A549 (cell line): ENCODE measurements around the gene IGSF3. TPM values are rescaled to one million over a fixed set of nuclear protein-coding genes. Genes with fewer than 3 reads are reported as not detected.

Experiments used
- ATAC-seq, 2 experiments: fragments of 200-7000 bp in 1 of 2; fragments of >200 bp in 1 of 2; cut with Nextera tagmentation in 1 of 2; cut with Tn5 transposase in 1 of 2; 3 replicates each; pipeline versions ENCODE4 v1.8.0 to v1.9.1; 2018 to 2020; ENCODE audit warnings: mild to moderate bottlenecking in 1 of 2, moderate library complexity in 1 of 2
- CTCF ChIA-PET: fragments of 300-600 bp; sonication (Branson Sonifier 250); formaldehyde crosslinking; extraction: SDS; loops from one replicate; lab custom pipeline; 2021; ENCODE audit warnings: antibody characterized with exemption, inconsistent platforms; lab: Yijun Ruan, JAX
- POLR2A ChIA-PET: fragments of 350-600 bp; formaldehyde crosslinking; extraction: SDS; loops from one replicate; lab custom pipeline; 2021; ENCODE audit warnings: antibody characterized with exemption, inconsistent platforms; lab: Yijun Ruan, JAX
- DNase-seq, 2 experiments: peaks; one replicate each; pipeline versions ENCODE4 v3.0.0 to v3.0.0-alpha.2; 2011 to 2016; ENCODE audit warnings: low read depth in 1 of 2, low spot score in 1 of 2
- FAIRE-seq: peaks from 2 replicates; lab custom pipeline; 2011; peaks lifted over from hg19 to GRCh38; lab: Jason Lieb, UNC
- H3K27ac ChIP-seq, 2 experiments: fragments of >200 bp; sonication (Bioruptor Twin); formaldehyde crosslinking; 3 replicates each; pipeline ENCODE4 v1.5.1; 2016 to 2017
- H3K4me1 ChIP-seq: fragments of >200 bp; sonication (Bioruptor Twin); formaldehyde crosslinking; 3 replicates; pipeline ENCODE4 v1.6.1; 2016
- H3K4me2 ChIP-seq: fragments of >200 bp; sonication (Bioruptor Twin); formaldehyde crosslinking; 3 replicates; pipeline ENCODE4 v1.6.1; 2016
- H3K4me3 ChIP-seq: fragments of >200 bp; sonication (Bioruptor Twin); formaldehyde crosslinking; 3 replicates; pipeline ENCODE4 v1.5.1; 2016
- H3K9me3 ChIP-seq: fragments of >200 bp; sonication (Bioruptor Twin); formaldehyde crosslinking; 3 replicates; pipeline ENCODE4 v1.6.1; 2016
- ATOH8 ChIP-seq: fragments of 250-450 bp; sonication (Bioruptor Pico); IDR thresholded peaks from 2 replicates; pipeline ENCODE4 v1.5.0; 2020; ENCODE audit warnings: low read depth, mild to moderate bottlenecking, moderate library complexity
- BCL3 ChIP-seq: fragments of >200 bp; sonication (Bioruptor Twin); formaldehyde crosslinking; IDR thresholded peaks from 3 replicates; pipeline ENCODE4 v1.6.1; 2016
- CEBPB ChIP-seq, 2 experiments: fragments of >200 bp in 1 of 2; sonication (Bioruptor Twin) in 1 of 2; formaldehyde crosslinking in 1 of 2; IDR thresholded peaks; 2 replicates each; pipeline ENCODE4 v1.6.1; 2012 to 2016
- CHD2 ChIP-seq: fragments of 150-350 bp; IDR thresholded peaks from 2 replicates; pipeline ENCODE4 v1.6.1; 2014; ENCODE audit warnings: low read length; ENCODE audit not compliant: partially characterized antibody
- E2F6 ChIP-seq: IDR thresholded peaks from 2 replicates; pipeline ENCODE4 v1.6.1; 2012; ENCODE audit warnings: low read depth, borderline replicate concordance
- EHF ChIP-seq: fragments of 250-450 bp; sonication (Bioruptor Pico); IDR thresholded peaks from 2 replicates; pipeline ENCODE4 v1.5.0; 2020; ENCODE audit warnings: mild to moderate bottlenecking
- EHMT2 ChIP-seq: fragments of 200-600 bp; sonication (generic); IDR thresholded peaks from 2 replicates; pipeline ENCODE4 v1.6.1; 2016; ENCODE audit warnings: antibody characterized with exemption, low read depth, mild to moderate bottlenecking, moderate library complexity
- ELK1 ChIP-seq: fragments of 150-350 bp; IDR thresholded peaks from 2 replicates; pipeline ENCODE4 v1.6.1; 2014; ENCODE audit warnings: low read depth, mild to moderate bottlenecking, low read length
- ESRRA ChIP-seq: fragments of 150-350 bp; IDR thresholded peaks from 2 replicates; pipeline ENCODE4 v1.6.1; 2014; ENCODE audit warnings: mild to moderate bottlenecking, low read length, borderline replicate concordance
- FOSB ChIP-seq: fragments of 250-450 bp; sonication (Bioruptor Pico); IDR thresholded peaks from 2 replicates; pipeline ENCODE4 v1.5.0; 2020; ENCODE audit warnings: mild to moderate bottlenecking, moderate library complexity
- FOSL2 ChIP-seq, 2 experiments: fragments of 450-650 bp in 1 of 2; fragments of >200 bp in 1 of 2; sonication (Bioruptor Twin) in 1 of 2; formaldehyde crosslinking; IDR thresholded peaks; 2 replicates each; pipeline versions ENCODE4 v1.5.0 to v1.6.1; 2016 to 2020; ENCODE audit warnings: mild to moderate bottlenecking in 1 of 2, moderate library complexity in 1 of 2
- HEYL ChIP-seq: fragments of 250-450 bp; sonication (Bioruptor Pico); IDR thresholded peaks from 2 replicates; pipeline ENCODE4 v1.8.0; 2021; ENCODE audit warnings: mild to moderate bottlenecking, moderate library complexity
- HMGXB4 ChIP-seq: fragments of 250-450 bp; sonication (Bioruptor Pico); IDR thresholded peaks from 2 replicates; pipeline ENCODE4 v1.5.0; 2021; ENCODE audit warnings: mild to moderate bottlenecking, moderate library complexity, borderline replicate concordance
- HOXB13 ChIP-seq: fragments of 250-450 bp; sonication (Bioruptor Pico); IDR thresholded peaks from 2 replicates; pipeline ENCODE4 v1.5.0; 2020; ENCODE audit warnings: low read depth, mild to moderate bottlenecking, moderate library complexity
- HOXB5 ChIP-seq: fragments of 250-450 bp; sonication (Bioruptor Pico); IDR thresholded peaks from 2 replicates; pipeline ENCODE4 v1.5.0; 2020; ENCODE audit warnings: mild to moderate bottlenecking, moderate library complexity
- JUNB ChIP-seq: fragments of >200 bp; sonication (Bioruptor Twin); formaldehyde crosslinking; IDR thresholded peaks from 2 replicates; pipeline ENCODE4 v1.6.1; 2016
- KDM1A ChIP-seq: fragments of 200-600 bp; sonication (generic); IDR thresholded peaks from 2 replicates; pipeline ENCODE4 v1.6.1; 2016; ENCODE audit warnings: low read depth, mild to moderate bottlenecking
- KDM5A ChIP-seq: fragments of 200-600 bp; sonication (generic); IDR thresholded peaks from 2 replicates; pipeline ENCODE4 v1.6.1; 2016; ENCODE audit warnings: antibody characterized with exemption, mild to moderate bottlenecking
- MAZ ChIP-seq: fragments of 150-350 bp; IDR thresholded peaks from 2 replicates; pipeline ENCODE4 v1.6.1; 2014; ENCODE audit warnings: antibody characterized with exemption, low read depth, low read length, borderline replicate concordance
- NPAS2 ChIP-seq: fragments of 250-450 bp; sonication (Bioruptor Pico); IDR thresholded peaks from 2 replicates; pipeline ENCODE4 v1.8.0; 2022; ENCODE audit warnings: mild to moderate bottlenecking, moderate library complexity, borderline replicate concordance
- NR3C1 ChIP-seq: fragments of >200 bp; sonication (Bioruptor Twin); formaldehyde crosslinking; IDR thresholded peaks from 3 replicates; pipeline ENCODE4 v1.6.1; 2017
- POLR2A ChIP-seq: IDR thresholded peaks from 2 replicates; pipeline ENCODE4 v1.6.1; 2012; ENCODE audit warnings: mild to moderate bottlenecking, low read length
- RCOR1 ChIP-seq: fragments of 150-350 bp; IDR thresholded peaks from 2 replicates; pipeline ENCODE4 v1.6.1; 2014; ENCODE audit warnings: antibody characterized with exemption, low read length, low read depth
- RFX5 ChIP-seq: fragments of 450-650 bp; IDR thresholded peaks from 2 replicates; pipeline ENCODE4 v1.7.1; 2014; ENCODE audit warnings: antibody characterized with exemption, mild to moderate bottlenecking, moderate library complexity
- SMC3 ChIP-seq: fragments of >200 bp; sonication (Bioruptor Twin); formaldehyde crosslinking; IDR thresholded peaks from 3 replicates; pipeline ENCODE4 v1.6.1; 2018; ENCODE audit warnings: inconsistent platforms
- ZNF302 ChIP-seq: fragments of 250-450 bp; sonication (Bioruptor Pico); IDR thresholded peaks from 2 replicates; pipeline ENCODE4 v1.9.0; 2021; ENCODE audit warnings: inconsistent platforms, mild to moderate bottlenecking, moderate library complexity
- ZSCAN20 ChIP-seq: fragments of 250-450 bp; sonication (Bioruptor Pico); IDR thresholded peaks from 2 replicates; pipeline ENCODE4 v1.8.0; 2022; ENCODE audit warnings: mild to moderate bottlenecking, moderate library complexity
- whole genome bisulfite sequencing: methylation state at CpG from one replicate; pipeline ENCODE4 v1.1.6; 2017; ENCODE audit errors: missing lambda C conversion rate; 5-methylcytosine and 5-hydroxymethylcytosine counted together
- polyA plus RNA-seq, 4 experiments: library from polyadenylated mRNA; depleted of rRNA in 3 of 4; stranded (reverse); fragments of >200 nt; fragmentation: RNase III in 1 of 4; extraction: RNeasy Plus Mini Kit Qiagen cat#74134 plus additional on column Dnase treatment in 1 of 4; gene quantifications; 2 replicates in 3 of 4; 3 replicates in 1 of 4; pipeline ENCODE4 v1.2.3, GENCODE V29; 2011 to 2017

IGSF3 gene
- polyA plus RNA-seq, 2 of the 4 experiments (the other 2 are of a cell fraction), result 18.5 to 21.9 TPM

GRCh38 chr1:116560704-116561490 is 106.6 kb downstream of the IGSF3 start:
- H3K4me3 ChIP-seq, result no peak overlapping the region
- WGBS, result 96% methylated on average over 4 of the region's 4 CpGs
- no peak for FAIRE-seq
- DNase-seq, result no peak
- ChIA-PET POLR2A (no interaction called here), CTCF (interaction anchor here (1.5 kb wide), 1 partner anchor 75 kb away, joined by 3 read pairs; no protein-coding TSS in a partner anchor)
- H3K9me3 ChIP-seq, result no peaks in the 10 kb centered on the region
- H3K27ac ChIP-seq, result no peak overlapping the region
- peaks cover 18% of the 10 kb centered on the region for H3K4me1 ChIP-seq
- ATAC-seq, result no peak
- TF ChIP-seq HEYL (CRISPR knock-in tag), result no peak
- H3K4me2 ChIP-seq, result no peak overlapping the region

GRCh38 chr1:116559304-116559761 is 108.2 kb downstream of the IGSF3 start:
- Histone ChIP-seq H3K4me3 (no peak overlapping the region), H3K4me2 (no peak overlapping the region), H3K27ac (no peak overlapping the region), H3K4me1 (peaks cover 18% of the 10 kb centered on the region; the same call in 2 of the 3 replicates), H3K9me3 (no peaks in the 10 kb centered on the region)
- ATAC-seq, result no peak
- TF ChIP-seq ZSCAN20 (CRISPR knock-in tag) (no peak), ELK1 (no peak), RCOR1 (no peak), NR3C1 (no peak), MAZ (no peak), ATOH8 (CRISPR knock-in tag) (no peak), RFX5 (no peak), KDM1A (no peak), EHMT2 (no peak), EHF (CRISPR knock-in tag) (no peak), CEBPB (IDR thresholded peaks at IDR 0.05) (no peak), FOSL2 (IDR thresholded peaks at IDR 0.05) (no peak), FOSL2 (CRISPR knock-in tag; IDR thresholded peaks at IDR 0.05) (no peak), ESRRA (no peak), BCL3 (no peak), CHD2 (no peak), HOXB5 (CRISPR knock-in tag) (no peak), E2F6 (no peak), SMC3 (no peak)
- ChIA-PET CTCF (interaction anchor here (1.0 kb wide), 1 partner anchor 10 kb away, joined by 5 read pairs; no protein-coding TSS in a partner anchor), POLR2A (no interaction called here)
- FAIRE-seq, result no peak
- DNase-seq, result no peak
- WGBS, result 91% methylated on average over 8 of the region's 8 CpGs

GRCh38 chr1:116558571-116558970 is 109.0 kb downstream of the IGSF3 start:
- Histone ChIP-seq H3K27ac (no peak overlapping the region), H3K4me2 (no peak overlapping the region), H3K4me1 (peaks cover 23% of the 10 kb centered on the region), H3K4me3 (no peak overlapping the region), H3K9me3 (no peaks in the 10 kb centered on the region)
- FAIRE-seq (no peak), DNase-seq (no peak), ATAC-seq (no peak)
- POLR2A ChIA-PET, result no interaction called here
- WGBS, result 69% methylated on average over 1 of the region's 1 CpG
- CTCF ChIA-PET, result interaction anchor here (1.0 kb wide), 1 partner anchor 11 kb away, joined by 5 read pairs; no protein-coding TSS in a partner anchor
- TF ChIP-seq HOXB13 (CRISPR knock-in tag) (no peak), ZSCAN20 (CRISPR knock-in tag) (no peak), POLR2A (no peak), HMGXB4 (CRISPR knock-in tag) (no peak), KDM5A (no peak), HEYL (CRISPR knock-in tag) (no peak), FOSB (no peak), ZNF302 (no peak), JUNB (no peak), NPAS2 (CRISPR knock-in tag) (no peak), FOSL2 (IDR thresholded peaks at IDR 0.05) (no peak), FOSL2 (CRISPR knock-in tag; IDR thresholded peaks at IDR 0.05) (no peak)
